GM12878 (cell line): ENCODE data around the gene TBC1D12.

ENCODE experiments used
- CEBPB ChIP-seq, 2 experiments: fragments of 150-350 bp in 1 of 2; IDR thresholded peaks; 2 replicates each; pipeline ENCODE4 v1.6.1; 2012 to 2014; ENCODE audit warnings: low read depth in 2 of 2, low read length in 2 of 2, borderline replicate concordance in 1 of 2, inconsistent platforms in 1 of 2
- CHD2 ChIP-seq: IDR thresholded peaks from 2 replicates; pipeline ENCODE4 v1.6.1; 2011; ENCODE audit warnings: low read depth, low read length, improper control_type of control experiment, borderline replicate concordance
- CREB1 ChIP-seq: IDR thresholded peaks from 2 replicates; pipeline ENCODE4 v1.6.1; 2012; ENCODE audit warnings: low read depth, mild to moderate bottlenecking, inconsistent platforms
- CTCF ChIP-seq, 3 experiments: IDR thresholded peaks in 2 of 3; conservative IDR thresholded peaks in 1 of 3; 2 replicates each; pipeline ENCODE4 v1.5.1; 2011; ENCODE audit warnings: low read depth in 3 of 3, low read length in 3 of 3, mild to moderate bottlenecking in 3 of 3, control low read depth in 2 of 3, moderate library complexity in 2 of 3, inconsistent platforms in 1 of 3, mixed read lengths in 1 of 3; ENCODE audit not compliant: control insufficient read depth in 2 of 3, insufficient read depth in 1 of 3; ENCODE audit errors: extremely low read depth in 1 of 3
- EZH2 ChIP-seq: IDR thresholded peaks from 2 replicates; pipeline ENCODE4 v1.6.1; 2012; ENCODE audit warnings: low read depth, mild to moderate bottlenecking, control low read depth, inconsistent platforms, low read length, borderline replicate concordance; ENCODE audit not compliant: control insufficient read depth
- GABPA ChIP-seq: IDR thresholded peaks from 2 replicates; pipeline ENCODE4 v1.6.1; 2014; ENCODE audit warnings: antibody characterized with exemption, low read depth, mild to moderate bottlenecking, inconsistent platforms
- MAX ChIP-seq: IDR thresholded peaks from 2 replicates; pipeline ENCODE4 v1.6.1; 2012; ENCODE audit warnings: low read depth, low read length, improper control_type of control experiment
- POLR2AphosphoS5 ChIP-seq: IDR thresholded peaks from 2 replicates; pipeline ENCODE4 v1.6.1; 2011; ENCODE audit warnings: mild to moderate bottlenecking, low read length, inconsistent platforms
- RCOR1 ChIP-seq: conservative IDR thresholded peaks from 2 replicates; pipeline ENCODE4 v1.6.1; 2012; ENCODE audit warnings: low read depth, low read length, improper control_type of control experiment
- REST ChIP-seq: IDR thresholded peaks from 2 replicates; pipeline ENCODE4 v1.6.1; 2012; ENCODE audit warnings: mild to moderate bottlenecking, low read depth, low read length
- SIN3A ChIP-seq: IDR thresholded peaks from 2 replicates; pipeline ENCODE4 v1.6.1; 2012; ENCODE audit warnings: low read depth, low read length, improper control_type of control experiment
- SMARCA5 ChIP-seq: fragments of 450-650 bp; IDR thresholded peaks from 2 replicates; pipeline ENCODE4 v1.6.1; 2017; ENCODE audit warnings: mild to moderate bottlenecking
- TAF1 ChIP-seq: IDR thresholded peaks from 2 replicates; pipeline ENCODE4 v1.6.1; 2011; ENCODE audit warnings: mild to moderate bottlenecking, low read depth, low read length, borderline replicate concordance
- ZNF217 ChIP-seq: fragments of 450-650 bp; IDR thresholded peaks from 2 replicates; pipeline ENCODE4 v1.6.1; 2017; ENCODE audit warnings: antibody characterized with exemption, mild to moderate bottlenecking

- TF ChIP-seq CTCF (IDR thresholded peaks at IDR 0.05 in 2 of 3, conservative IDR thresholded peaks at IDR 0.05 in 1 of 3; ENCODE audit: control insufficient read depth in 2 of 3, extremely low read depth in 1 of 3, insufficient read depth in 1 of 3, low read depth in 3 of 3, low read length in 3 of 3) (no peak), EZH2 (no peak), TAF1 (peak; percentile 71), REST (no peak), SIN3A (no peak), ZNF217 (no peak), CREB1 (peak; percentile 43; the same call in 1 of the 2 replicates), POLR2AphosphoS5 (peak; percentile 88), RCOR1 (no peak), SMARCA5 (no peak), GABPA (no peak), MAX (no peak), CHD2 (no peak), CEBPB (IDR thresholded peaks at IDR 0.05; ENCODE audit: borderline replicate concordance in 1 of 2, low read depth in 2 of 2, low read length in 2 of 2) (no peak)
Observed at GRCh38 chr10:94403380-94404213, 1.3 kb downstream of the TBC1D12 start.
